Calu3 (cell line): ENCODE measurements around the gene ST6GALNAC3. TPM values are rescaled to one million over a fixed set of nuclear protein-coding genes. Genes with fewer than 3 reads are reported as not detected.

ENCODE experiments used
- BruUV-seq: library from RNA; stranded (reverse); fragments of 400-500 nt; replicated peaks from 2 replicates; lab custom pipeline; 2021; lab: Mats Ljungman, UMichigan
- CTCF ChIA-PET: fragments of 300-600 bp; sonication (Branson Sonifier 250); formaldehyde crosslinking; loops from one replicate; lab custom pipeline; 2022; ENCODE audit warnings: antibody characterized with exemption; lab: Charles Lee
- DNase-seq: peaks from one replicate; pipeline ENCODE4 v3.0.0; 2022
- H3K27ac Mint-ChIP-seq: one replicate; pipeline ENCODE4 v1.8.0; 2022; ENCODE audit warnings: mixed read lengths; ENCODE audit not compliant: unreplicated experiment
- H3K27me3 Mint-ChIP-seq: one replicate; pipeline ENCODE4 v1.8.0; 2022; ENCODE audit warnings: mixed read lengths; ENCODE audit not compliant: unreplicated experiment
- H3K36me3 Mint-ChIP-seq: one replicate; pipeline ENCODE4 v1.8.0; 2022; ENCODE audit warnings: mild to moderate bottlenecking, moderate library complexity, mixed read lengths; ENCODE audit not compliant: insufficient read depth, unreplicated experiment
- H3K4me1 Mint-ChIP-seq: one replicate; pipeline ENCODE4 v1.8.0; 2022; ENCODE audit warnings: mild to moderate bottlenecking, low read depth, mixed read lengths; ENCODE audit not compliant: unreplicated experiment
- H3K4me3 Mint-ChIP-seq: one replicate; pipeline ENCODE4 v1.8.0; 2022; ENCODE audit warnings: mild to moderate bottlenecking, low read depth, moderate library complexity, mixed read lengths; ENCODE audit not compliant: unreplicated experiment
- H3K9me3 Mint-ChIP-seq: one replicate; pipeline ENCODE4 v1.8.0; 2022; ENCODE audit warnings: low read depth, mixed read lengths; ENCODE audit not compliant: unreplicated experiment
- CTCF ChIP-seq: fragments of 200-600 bp; IDR thresholded peaks from one replicate; pipeline ENCODE4 v1.8.0; 2022; ENCODE audit warnings: antibody characterized with exemption; ENCODE audit not compliant: unreplicated experiment
- intact Hi-C: fragments of 100-400 bp; cut with micrococcal nuclease; formaldehyde crosslinking; loops from one replicate; pipeline ENCODE4 v1.10.0; 2022; ENCODE audit not compliant: unreplicated experiment
- total RNA-seq: library from RNA; stranded (reverse); gene quantifications from 2 replicates; pipeline ENCODE4 v1.2.3, GENCODE V29; 2022

Gene ST6GALNAC3
- total RNA-seq, 1 experiment from 2014 or later: 0.87 TPM

GRCh38 chr1:76209238-76209637 lies 134.7 kb downstream of the ST6GALNAC3 start:
- Mint-ChIP-seq H3K36me3 (no peaks in the 10 kb centered on the region), H3K9me3 (no peaks in the 10 kb centered on the region), H3K27ac (no peak overlapping the region), H3K4me3 (no peak overlapping the region), H3K4me1 (no peaks in the 10 kb centered on the region), H3K27me3 (no peaks in the 10 kb centered on the region)
- BruUV-seq: no TSS peak
- TF ChIP-seq CTCF: no peak
- DNase-seq: no peak
- intact Hi-C loops: no loop called here
- CTCF ChIA-PET: no interaction called here

- no peaks in the 10 kb centered on the region for H3K36me3 Mint-ChIP-seq
- H3K27ac Mint-ChIP-seq: no peak overlapping the region
- no peaks in the 10 kb centered on the region for H3K27me3 Mint-ChIP-seq
- CTCF ChIA-PET: no interaction called here
- no TSS peak for BruUV-seq
- H3K9me3 Mint-ChIP-seq: no peaks in the 10 kb centered on the region
- intact Hi-C loops: no loop called here
- no peak overlapping the region for H3K4me3 Mint-ChIP-seq
- no peak for DNase-seq
- H3K4me1 Mint-ChIP-seq: no peaks in the 10 kb centered on the region
- TF ChIP-seq CTCF: no peak
These were observed 135.1 kb downstream of the ST6GALNAC3 start for GRCh38 chr1:76209648-76210047.

- DNase-seq: no peak
- Mint-ChIP-seq H3K9me3 (no peaks in the 10 kb centered on the region), H3K4me3 (no peak overlapping the region), H3K36me3 (no peaks in the 10 kb centered on the region), H3K4me1 (no peaks in the 10 kb centered on the region), H3K27me3 (no peaks in the 10 kb centered on the region), H3K27ac (no peak overlapping the region)
- no TSS peak for BruUV-seq
- TF ChIP-seq CTCF: no peak
- intact Hi-C loops: no loop called here
- CTCF ChIA-PET: no interaction called here
These were observed 135.6 kb downstream of the ST6GALNAC3 start for GRCh38 chr1:76210160-76210559.

GRCh38 chr1:76218888-76219287 lies 144.3 kb downstream of the ST6GALNAC3 start:
- Mint-ChIP-seq H3K27me3 (peaks cover 14% of the 10 kb centered on the region), H3K9me3 (no peaks in the 10 kb centered on the region), H3K4me1 (no peaks in the 10 kb centered on the region), H3K4me3 (no peak overlapping the region), H3K27ac (no peak overlapping the region), H3K36me3 (no peaks in the 10 kb centered on the region)
- intact Hi-C loops: no loop called here
- DNase-seq: no peak
- CTCF ChIA-PET: no interaction called here
- TF ChIP-seq CTCF: no peak
- no TSS peak for BruUV-seq
